Testis (tissue), 3 donors: Measurements from ENCODE around the gene THAP4. TPM values are rescaled to one million over a fixed set of nuclear protein-coding genes. Genes with fewer than 3 reads are reported as not detected.

Experiments
- DNase-seq: peaks from one replicate; pipeline ENCODE4 v3.0.0-alpha.2; 2019
- H3K27ac ChIP-seq, 2 donors: fragments of 200-600 bp; sonication (generic); one replicate each; pipeline ENCODE4 v1.5.1; 2019
- H3K27me3 ChIP-seq: fragments of 200-600 bp; sonication (generic); one replicate; pipeline ENCODE4 v1.5.1; 2019
- H3K36me3 ChIP-seq: fragments of 200-600 bp; sonication (generic); one replicate; pipeline ENCODE4 v1.5.1; 2017; ENCODE audit warnings: low read depth; ENCODE audit errors: missing control alignments
- H3K4me1 ChIP-seq: fragments of 200-600 bp; sonication (generic); one replicate; pipeline ENCODE4 v1.5.1; 2019
- H3K4me3 ChIP-seq, 2 donors: fragments of 200-600 bp; sonication (generic); one replicate each; pipeline ENCODE4 v1.5.1; 2017 to 2019
- H3K9me3 ChIP-seq: fragments of 200-600 bp; sonication (generic); one replicate; pipeline ENCODE4 v1.5.1; 2017
- POLR2A ChIP-seq: fragments of 450-650 bp; IDR thresholded peaks from one replicate; pipeline ENCODE4 v1.6.1; 2017; ENCODE audit warnings: antibody characterized with exemption, mild to moderate bottlenecking, moderate library complexity
- WGBS, 2 donors: methylation state at CpG; one replicate each; pipeline ENCODE4 v1.1.5; 2018; 5-methylcytosine and 5-hydroxymethylcytosine counted together
- intact Hi-C: fragments of 100-400 bp; cut with DNase I; formaldehyde crosslinking; loops from one replicate; pipeline ENCODE4 v1.15.1; 2023; ENCODE audit warnings: low total_unique reads
- polyA plus RNA-seq: library from polyadenylated mRNA; stranded (reverse); fragments of 350-450 nt; fragmentation: Illumina TruSeq; extraction: RNeasy Lipid Tissue Mini Kit (QIAGEN cat#74804); gene quantifications from one replicate; pipeline ENCODE4 v1.2.3, GENCODE V29; 2014; ENCODE audit warnings: low read depth, low replicate concordance; ENCODE audit not compliant: insufficient read depth
- total RNA-seq, 2 donors: library from RNA; depleted of rRNA; stranded (reverse); fragments of >200 nt; gene quantifications; one replicate each; pipeline ENCODE4 v1.2.3, GENCODE V29; 2016
- TF ChIP-seq, protein P1 (sequence below), 3 experiments: fragments of 450-650 bp in 2 of 3; fragments of 200-600 bp in 1 of 3; sonication (generic) in 1 of 3; IDR thresholded peaks; one replicate each; pipeline ENCODE4 v1.5.1; 2016 to 2019; ENCODE audit warnings: antibody characterized with exemption in 3 of 3, mild to moderate bottlenecking in 2 of 3, moderate library complexity in 1 of 3

Gene THAP4
- total and polyA plus RNA-seq, 3 donors from 2014 or later, result 61.3 to 73.5 (median 73.5) TPM

DNA sequence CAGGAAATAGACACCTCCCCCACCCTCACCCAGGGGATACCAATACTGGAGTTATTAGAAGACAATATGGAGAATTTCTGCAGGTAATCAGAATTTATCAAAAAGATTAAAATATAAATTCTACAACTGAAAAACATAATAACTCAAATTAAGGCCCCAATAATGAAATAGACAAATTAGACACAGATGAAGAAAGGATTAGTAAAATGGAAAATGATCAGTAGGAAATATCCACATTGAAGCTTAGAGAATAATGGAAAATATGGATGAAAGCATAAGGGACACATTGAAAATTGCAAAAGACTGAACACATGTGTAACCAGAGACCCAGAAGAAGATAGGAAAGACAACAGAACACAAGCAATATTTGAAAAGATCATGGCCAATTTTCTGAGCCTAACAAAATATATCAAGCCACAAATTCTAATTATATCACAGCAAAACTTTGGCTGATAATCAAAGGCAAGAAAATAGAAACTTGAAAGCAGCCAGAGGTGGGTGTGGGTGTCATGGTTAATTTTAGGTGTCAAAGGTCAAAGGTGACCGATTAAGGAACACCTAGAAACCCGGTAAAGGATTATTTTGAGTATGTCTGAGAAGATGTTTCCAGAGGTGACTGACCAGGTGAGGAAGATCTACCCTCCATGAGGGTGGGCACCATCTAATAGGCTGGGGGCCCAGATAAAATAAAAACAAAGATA is 50.2 kb downstream of the THAP4 start:
- WGBS, 2 donors, result 93 to 98% methylated on average over 2 of the region's 2 CpGs
- Histone ChIP-seq H3K4me1 (no peaks in the 10 kb centered on the region), H3K9me3 (no peaks in the 10 kb centered on the region), H3K36me3 (no peaks in the 10 kb centered on the region), H3K4me3 (no peak overlapping the region), H3K27ac (no peak overlapping the region), H3K27me3 (no peaks in the 10 kb centered on the region)
- no peak for DNase-seq
- TF ChIP-seq POLR2A, result no peak
- TF ChIP-seq, protein P1, sequence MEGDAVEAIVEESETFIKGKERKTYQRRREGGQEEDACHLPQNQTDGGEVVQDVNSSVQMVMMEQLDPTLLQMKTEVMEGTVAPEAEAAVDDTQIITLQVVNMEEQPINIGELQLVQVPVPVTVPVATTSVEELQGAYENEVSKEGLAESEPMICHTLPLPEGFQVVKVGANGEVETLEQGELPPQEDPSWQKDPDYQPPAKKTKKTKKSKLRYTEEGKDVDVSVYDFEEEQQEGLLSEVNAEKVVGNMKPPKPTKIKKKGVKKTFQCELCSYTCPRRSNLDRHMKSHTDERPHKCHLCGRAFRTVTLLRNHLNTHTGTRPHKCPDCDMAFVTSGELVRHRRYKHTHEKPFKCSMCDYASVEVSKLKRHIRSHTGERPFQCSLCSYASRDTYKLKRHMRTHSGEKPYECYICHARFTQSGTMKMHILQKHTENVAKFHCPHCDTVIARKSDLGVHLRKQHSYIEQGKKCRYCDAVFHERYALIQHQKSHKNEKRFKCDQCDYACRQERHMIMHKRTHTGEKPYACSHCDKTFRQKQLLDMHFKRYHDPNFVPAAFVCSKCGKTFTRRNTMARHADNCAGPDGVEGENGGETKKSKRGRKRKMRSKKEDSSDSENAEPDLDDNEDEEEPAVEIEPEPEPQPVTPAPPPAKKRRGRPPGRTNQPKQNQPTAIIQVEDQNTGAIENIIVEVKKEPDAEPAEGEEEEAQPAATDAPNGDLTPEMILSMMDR (IDR thresholded peaks at IDR 0.05), result no peak
- intact Hi-C loops, result no loop called here

DNA sequence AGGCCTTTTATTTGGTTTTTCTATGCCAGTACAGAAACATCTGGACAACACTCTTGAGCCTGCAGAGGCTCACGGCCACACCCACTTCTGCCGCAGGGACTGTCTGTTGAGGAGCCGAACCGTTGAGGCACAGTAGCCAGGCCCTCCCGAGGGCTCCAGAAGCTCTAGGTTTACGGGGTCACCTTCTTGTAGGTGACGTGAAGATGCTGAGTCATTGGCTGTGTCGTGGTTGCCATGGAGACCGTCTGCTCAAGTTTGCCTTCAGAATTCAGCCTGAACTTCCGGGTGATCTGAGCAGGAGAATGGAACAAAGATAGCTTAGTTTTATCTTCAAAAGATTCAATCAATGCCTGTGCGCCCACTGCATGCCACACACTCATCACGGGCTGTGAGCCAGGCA is 52.5 kb downstream of the THAP4 start:
- WGBS, 2 donors, result 87 to 91% methylated on average over 12 of the region's 12 CpGs
- TF ChIP-seq, protein P1 (IDR thresholded peaks at IDR 0.05), result no peak
- TF ChIP-seq POLR2A, result no peak
- no peaks in the 10 kb centered on the region for H3K27me3 ChIP-seq
- no peak overlapping the region for H3K4me3 ChIP-seq
- no peak overlapping the region for H3K27ac ChIP-seq
- no peaks in the 10 kb centered on the region for H3K9me3 ChIP-seq
- DNase-seq, result no peak
- intact Hi-C loops, result no loop called here
- no peaks in the 10 kb centered on the region for H3K36me3 ChIP-seq
- no peaks in the 10 kb centered on the region for H3K4me1 ChIP-seq

DNA sequence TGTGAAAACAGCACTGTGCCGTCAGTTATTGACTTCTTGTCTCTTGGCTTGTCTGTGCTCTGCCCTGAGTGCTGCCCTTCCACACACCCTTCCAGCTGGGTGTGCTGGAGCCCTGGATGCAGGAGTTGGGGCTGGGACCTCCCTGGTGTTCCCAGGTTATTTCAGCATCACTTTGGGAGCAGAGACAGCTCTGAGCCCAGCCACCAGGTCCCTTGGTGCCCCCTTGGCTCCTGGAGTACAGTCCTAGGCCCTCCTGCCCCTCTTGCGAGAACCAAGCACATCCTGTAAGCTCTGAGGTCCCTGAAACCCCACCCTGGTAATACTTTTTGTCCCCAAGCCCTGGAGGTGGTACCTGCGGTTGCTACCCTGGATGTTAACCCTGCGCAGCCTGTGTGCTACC is 54.2 kb downstream of the THAP4 start:
- DNase-seq, result no peak
- no peak overlapping the region for H3K4me3 ChIP-seq
- no peaks in the 10 kb centered on the region for H3K36me3 ChIP-seq
- no peak overlapping the region for H3K27ac ChIP-seq
- TF ChIP-seq, protein P1 (IDR thresholded peaks at IDR 0.05), result no peak
- no peak for TF ChIP-seq POLR2A
- intact Hi-C loops, result no loop called here
- peaks cover 11% of the 10 kb centered on the region for H3K4me1 ChIP-seq
- H3K27me3 ChIP-seq, result no peaks in the 10 kb centered on the region
- no peaks in the 10 kb centered on the region for H3K9me3 ChIP-seq
- 98% methylated on average over 4 of the region's 4 CpGs for WGBS, 2 donors

DNA sequence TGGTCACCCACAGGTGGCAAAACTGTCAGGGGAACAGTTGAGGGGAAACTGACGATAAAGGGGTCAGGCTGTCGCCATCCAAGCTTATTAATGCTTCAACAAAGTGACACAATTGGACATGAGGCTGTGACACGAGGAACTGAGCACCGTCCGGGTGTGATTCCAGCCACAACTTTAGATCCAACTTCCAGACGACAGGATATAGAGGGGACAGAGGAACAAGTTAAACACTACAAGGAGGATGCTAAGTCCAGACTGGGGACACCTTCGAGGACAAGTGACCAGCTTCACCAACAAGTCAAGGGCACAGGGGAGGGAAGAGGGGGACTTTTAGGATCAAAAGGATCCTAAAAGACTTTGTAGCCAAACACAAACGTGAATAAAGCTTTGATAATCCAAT is 54.6 kb downstream of the THAP4 start:
- no peaks in the 10 kb centered on the region for H3K27me3 ChIP-seq
- H3K27ac ChIP-seq, result no peak overlapping the region
- H3K4me3 ChIP-seq, result no peak overlapping the region
- no peak for DNase-seq
- TF ChIP-seq, protein P1 (IDR thresholded peaks at IDR 0.05), result no peak
- no peak for TF ChIP-seq POLR2A
- H3K9me3 ChIP-seq, result no peaks in the 10 kb centered on the region
- 88 to 96% methylated on average over 8 of the region's 8 CpGs for WGBS, 2 donors
- intact Hi-C loops, result no loop called here
- H3K4me1 ChIP-seq, result peaks cover 13% of the 10 kb centered on the region
- H3K36me3 ChIP-seq, result no peaks in the 10 kb centered on the region

DNA sequence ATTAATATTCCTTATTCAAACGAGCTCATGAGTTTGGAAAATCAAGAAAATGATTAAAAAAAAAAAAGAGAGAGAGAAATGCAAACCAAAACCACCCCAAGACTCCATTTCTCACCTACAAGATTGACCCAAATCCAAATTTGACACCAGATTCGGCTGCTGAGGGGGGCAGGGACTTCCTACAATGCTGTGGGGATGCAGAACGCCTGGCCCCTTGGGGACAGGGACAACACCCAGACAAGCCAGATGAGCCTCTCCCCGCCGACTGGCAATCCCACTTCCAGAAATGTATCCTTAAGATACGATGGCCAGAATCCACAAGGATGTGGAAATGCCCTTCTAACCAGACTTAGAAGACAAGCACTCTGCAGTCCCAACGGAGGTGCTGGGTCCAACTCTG is 57.7 kb downstream of the THAP4 start:
- TF ChIP-seq, protein P1 (IDR thresholded peaks at IDR 0.05), result no peak
- TF ChIP-seq POLR2A, result no peak
- Histone ChIP-seq H3K36me3 (no peaks in the 10 kb centered on the region), H3K4me1 (peaks cover 26% of the 10 kb centered on the region), H3K4me3 (no peak overlapping the region), H3K27me3 (no peaks in the 10 kb centered on the region), H3K9me3 (no peaks in the 10 kb centered on the region), H3K27ac (no peak overlapping the region)
- intact Hi-C loops, result no loop called here
- no peak for DNase-seq
- 87 to 91% methylated on average over 7 of the region's 7 CpGs for WGBS, 2 donors
